ENCODE measurements around the gene STC2.

The STC2 gene

GRCh38 chr5:173299820-173300219, 28.4 kb downstream of the STC2 start:
- Histone ChIP-seq H3K27ac (no peak overlapping the region), H3K79me2 (ENCODE audit: insufficient read depth, low read depth) (no peaks in the 10 kb centered on the region), H3K4me1 (ENCODE audit: low read depth, poor library complexity, severe bottlenecking) (no peaks in the 10 kb centered on the region), H3K36me3 (ENCODE audit: insufficient read depth) (no peaks in the 10 kb centered on the region), H3K9ac (no peak overlapping the region), H4K20me1 (ENCODE audit: insufficient read depth) (no peaks in the 10 kb centered on the region), H3K4me3 (IDR thresholded peaks at IDR 0.05; ENCODE audit: insufficient read depth, low read depth, low read length) (no peak overlapping the region), H3K27me3 (ENCODE audit: insufficient read depth, low read depth) (no peaks in the 10 kb centered on the region), H2AFZ (ENCODE audit: low read depth) (no peak overlapping the region), H3K4me2 (no peak overlapping the region)
- TF ChIP-seq CTCF (conservative IDR thresholded peaks at IDR 0.05; ENCODE audit: low read depth, low read length), result no peak

GRCh38 chr5:173298213-173298926, 29.8 kb downstream of the STC2 start:
- no peak overlapping the region for H2AFZ ChIP-seq (ENCODE audit: low read depth)
- H3K4me3 ChIP-seq (IDR thresholded peaks at IDR 0.05; ENCODE audit: insufficient read depth, low read depth, low read length), result no peak overlapping the region
- no peak overlapping the region for H3K4me2 ChIP-seq
- no peak overlapping the region for H3K9ac ChIP-seq
- H3K27ac ChIP-seq, result no peak overlapping the region
- H3K79me2 ChIP-seq (ENCODE audit: insufficient read depth, low read depth), result no peaks in the 10 kb centered on the region
- H3K27me3 ChIP-seq (ENCODE audit: insufficient read depth, low read depth), result no peaks in the 10 kb centered on the region
- no peaks in the 10 kb centered on the region for H3K4me1 ChIP-seq (ENCODE audit: low read depth, poor library complexity, severe bottlenecking)
- no peak for TF ChIP-seq CTCF (conservative IDR thresholded peaks at IDR 0.05; ENCODE audit: low read depth, low read length)
- H3K36me3 ChIP-seq (ENCODE audit: insufficient read depth), result no peaks in the 10 kb centered on the region
- no peaks in the 10 kb centered on the region for H4K20me1 ChIP-seq (ENCODE audit: insufficient read depth)

- H3K4me1 ChIP-seq (ENCODE audit: low read depth, poor library complexity, severe bottlenecking), result no peaks in the 10 kb centered on the region
- no peak overlapping the region for H3K27ac ChIP-seq
- H4K20me1 ChIP-seq (ENCODE audit: insufficient read depth), result no peaks in the 10 kb centered on the region
Measured at GRCh38 chr5:173297813-173298212, 30.4 kb downstream of the STC2 start.

GRCh38 chr5:173296737-173297676, 31.2 kb downstream of the STC2 start:
- no peak overlapping the region for H2AFZ ChIP-seq (ENCODE audit: low read depth)
- H3K4me3 ChIP-seq (IDR thresholded peaks at IDR 0.05; ENCODE audit: insufficient read depth, low read depth, low read length), result no peak overlapping the region
- no peak for TF ChIP-seq CTCF (conservative IDR thresholded peaks at IDR 0.05; ENCODE audit: low read depth, low read length)
- H3K4me1 ChIP-seq (ENCODE audit: low read depth, poor library complexity, severe bottlenecking), result no peaks in the 10 kb centered on the region
- H3K36me3 ChIP-seq (ENCODE audit: insufficient read depth), result no peaks in the 10 kb centered on the region
- H3K27ac ChIP-seq, result no peak overlapping the region
- no peaks in the 10 kb centered on the region for H3K79me2 ChIP-seq (ENCODE audit: insufficient read depth, low read depth)
- no peak overlapping the region for H3K9ac ChIP-seq
- no peaks in the 10 kb centered on the region for H3K27me3 ChIP-seq (ENCODE audit: insufficient read depth, low read depth)
- H4K20me1 ChIP-seq (ENCODE audit: insufficient read depth), result no peaks in the 10 kb centered on the region
- H3K4me2 ChIP-seq, result no peak overlapping the region

More at GRCh38 chr5:173297813-173298212, 30.4 kb downstream of the STC2 start:
- TF ChIP-seq CTCF (conservative IDR thresholded peaks at IDR 0.05; ENCODE audit: low read depth, low read length), result no peak
- Histone ChIP-seq H3K79me2 (ENCODE audit: insufficient read depth, low read depth) (no peaks in the 10 kb centered on the region), H3K36me3 (ENCODE audit: insufficient read depth) (no peaks in the 10 kb centered on the region), H3K4me3 (IDR thresholded peaks at IDR 0.05; ENCODE audit: insufficient read depth, low read depth, low read length) (no peak overlapping the region), H3K9ac (no peak overlapping the region), H3K27me3 (ENCODE audit: insufficient read depth, low read depth) (no peaks in the 10 kb centered on the region), H3K4me2 (no peak overlapping the region), H2AFZ (ENCODE audit: low read depth) (no peak overlapping the region)

All from KMS-11 (cell line).